HepG2 (cell line): ENCODE measurements around the gene DAPK1. TPM values are rescaled to one million over a fixed set of nuclear protein-coding genes. Genes with fewer than 3 reads are reported as not detected.

Experiments used
- ATAC-seq: fragments of 200-7000 bp; cut with Tn5 transposase; 3 replicates; pipeline ENCODE4 v1.9.1; 2020; ENCODE audit warnings: mild to moderate bottlenecking, moderate library complexity
- BruUV-seq: library from RNA; stranded (reverse); fragments of 400-500 nt; replicated peaks from 2 replicates; lab custom pipeline; 2021; lab: Mats Ljungman, UMichigan
- CTCF ChIA-PET: fragments of 300-600 bp; formaldehyde crosslinking; extraction: SDS; loops from one replicate; lab custom pipeline; 2021; ENCODE audit warnings: low total read pairs, inconsistent platforms, low intra/inter-chr PET ratio; lab: Yijun Ruan, JAX
- POLR2A ChIA-PET: fragments of 350-600 bp; sonication (Branson Sonifier 250); formaldehyde crosslinking; loops from one replicate; lab custom pipeline; 2020; ENCODE audit warnings: antibody characterized with exemption, inconsistent platforms; lab: Yijun Ruan, JAX
- DNase-seq: peaks from one replicate; pipeline ENCODE4 v3.0.0-alpha.2; 2015; ENCODE audit warnings: low spot score
- FAIRE-seq: peaks from 3 replicates; lab custom pipeline; 2011; peaks lifted over from hg19 to GRCh38; lab: Jason Lieb, UNC
- H2AFZ ChIP-seq: one replicate; pipeline ENCODE4 v1.6.1; 2011; ENCODE audit warnings: low read length, inconsistent platforms
- H3K27ac ChIP-seq: fragments of 300-600 bp; 3 replicates; pipeline ENCODE4 v1.8.0; 2011; ENCODE audit warnings: mixed run types, mild to moderate bottlenecking, mixed read lengths, low read length, inconsistent platforms; ENCODE audit not compliant: insufficient read depth; ENCODE audit errors: extremely low read length
- H3K27me3 ChIP-seq, 2 experiments: fragments of 200-600 bp in 1 of 2; 2 replicates in 1 of 2; 3 replicates in 1 of 2; pipeline versions ENCODE4 v1.6.0 to v1.8.0; 2011; ENCODE audit warnings: low read length in 2 of 2, mild to moderate bottlenecking in 2 of 2, moderate library complexity in 2 of 2, inconsistent platforms in 1 of 2; ENCODE audit not compliant: insufficient read depth in 2 of 2, control insufficient read depth in 1 of 2
- H3K36me3 ChIP-seq, 2 experiments: fragments of 200-600 bp in 1 of 2; replicated peaks in 1 of 2; 2 replicates in 1 of 2; 3 replicates in 1 of 2; pipeline versions ENCODE4 v1.5.1 to v1.8.0; 2011; ENCODE audit warnings: low read length in 2 of 2, inconsistent platforms in 1 of 2; ENCODE audit not compliant: insufficient read depth in 2 of 2, control insufficient read depth in 1 of 2
- H3K4me1 ChIP-seq: 2 replicates; pipeline ENCODE4 v1.5.1; 2012; ENCODE audit warnings: low read length, inconsistent platforms; ENCODE audit not compliant: insufficient read depth
- H3K4me2 ChIP-seq: 2 replicates; pipeline ENCODE4 v1.6.0; 2011; ENCODE audit warnings: low read depth, low read length, inconsistent platforms
- H3K4me3 ChIP-seq, 3 experiments: fragments of 200-600 bp in 1 of 3; sonication (generic), shearing (Covaris generic) in 1 of 3; replicated peaks in 1 of 3; 2 replicates each; pipeline ENCODE4 v1.5.1; 2011 to 2016; ENCODE audit warnings: low read length in 3 of 3, inconsistent platforms in 2 of 3, low read depth in 2 of 3, mild to moderate bottlenecking in 2 of 3, control low read depth in 1 of 3, mixed read lengths in 1 of 3; ENCODE audit not compliant: insufficient read depth in 1 of 3
- H3K79me2 ChIP-seq: one replicate; pipeline ENCODE4 v1.6.1; 2011; ENCODE audit warnings: low read length, inconsistent platforms; ENCODE audit not compliant: insufficient read depth
- H3K9ac ChIP-seq: 2 replicates; pipeline ENCODE4 v1.6.0; 2011; ENCODE audit warnings: mild to moderate bottlenecking, low read depth, low read length, inconsistent platforms; ENCODE audit not compliant: insufficient read depth
- H3K9me3 ChIP-seq: 2 replicates; pipeline ENCODE4 v1.5.1; 2012; ENCODE audit warnings: mild to moderate bottlenecking, low read length
- H4K20me1 ChIP-seq: 2 replicates; pipeline ENCODE4 v1.6.0; 2011; ENCODE audit warnings: inconsistent platforms, mild to moderate bottlenecking, low read length, moderate library complexity; ENCODE audit not compliant: insufficient read depth
- ETV5 ChIP-seq: IDR thresholded peaks from 2 replicates; pipeline ENCODE4 v1.6.1; 2018; ENCODE audit warnings: missing biosample characterization, missing genetic modification reagents, inconsistent platforms, borderline replicate concordance
- MAZ ChIP-seq, 2 experiments: sonication (generic) in 1 of 2; formaldehyde crosslinking in 1 of 2; IDR thresholded peaks; 2 replicates each; pipeline versions ENCODE4 v1.5.0 to v1.6.1; 2012 to 2020; ENCODE audit warnings: low read depth in 2 of 2, mild to moderate bottlenecking in 2 of 2, borderline replicate concordance in 1 of 2, improper control_type of control experiment in 1 of 2, low read length in 1 of 2, missing genetic modification reagents in 1 of 2, moderate library complexity in 1 of 2
- ZFP62 ChIP-seq: sonication (generic); formaldehyde crosslinking; IDR thresholded peaks from 2 replicates; pipeline ENCODE4 v1.4.0; 2020; ENCODE audit warnings: missing genetic modification reagents
- ZNF251 ChIP-seq: sonication (generic); formaldehyde crosslinking; IDR thresholded peaks from 2 replicates; pipeline ENCODE4 v1.9.0; 2021; ENCODE audit warnings: mild to moderate bottlenecking, missing genetic modification reagents
- ZNF703 ChIP-seq: sonication (generic); formaldehyde crosslinking; IDR thresholded peaks from 2 replicates; pipeline ENCODE4 v1.5.1; 2020; ENCODE audit warnings: missing genetic modification reagents, mild to moderate bottlenecking, moderate library complexity, borderline replicate concordance
- WGBS: methylation state at CpG from one replicate; pipeline ENCODE4 v1.1.6; 2017; ENCODE audit warnings: low lambda C conversion rate; 5-methylcytosine and 5-hydroxymethylcytosine counted together
- in situ Hi-C: cut with HindIII; loops from 2 replicates; pipeline ENCODE4 v1.10.0; 2017; ENCODE audit warnings: low pct_unique_long_range_greater_than_20kb; ENCODE audit not compliant: extremely low pct_ligation_motif_present
- intact Hi-C: fragments of 100-400 bp; cut with micrococcal nuclease; formaldehyde crosslinking; loops from one replicate; pipeline ENCODE4 v1.10.0; 2022; ENCODE audit not compliant: unreplicated experiment
- polyA plus RNA-seq, 8 experiments: library from polyadenylated mRNA; depleted of rRNA in 3 of 8; stranded (reverse) in 7 of 8; unstranded in 1 of 8; fragments of >200 nt; fragmentation: Illumina TruSeq in 4 of 8; extraction: Trizol in 4 of 8; gene quantifications; 2 replicates each; pipeline versions ENCODE4 v1.2.1 to v1.2.3, GENCODE V29; 2011 to 2016; ENCODE audit warnings: low read depth in 4 of 8, missing spikeins in 1 of 8, mixed read lengths in 1 of 8; ENCODE audit not compliant: insufficient read depth in 1 of 8
- total RNA-seq, 5 experiments: library from RNA; depleted of rRNA; stranded (reverse); fragments of >200 nt; fragmentation: Illumina TruSeq; extraction: Trizol; gene quantifications; 2 replicates each; pipeline ENCODE4 v1.2.3, GENCODE V29; 2016; ENCODE audit warnings: low read depth in 1 of 5
- TF ChIP-seq, protein P1 (sequence below): sonication (generic); formaldehyde crosslinking; IDR thresholded peaks from 2 replicates; pipeline ENCODE4 v1.5.1; 2020; ENCODE audit warnings: missing genetic modification reagents, mild to moderate bottlenecking, borderline replicate concordance
- TF ChIP-seq, protein P2 (sequence below): sonication (generic); formaldehyde crosslinking; IDR thresholded peaks from 2 replicates; pipeline ENCODE4 v1.4.0; 2020; ENCODE audit warnings: mild to moderate bottlenecking, missing genetic modification reagents
- TF ChIP-seq, protein P3 (sequence below): sonication (generic); formaldehyde crosslinking; IDR thresholded peaks from 2 replicates; pipeline ENCODE4 v1.4.0; 2020; ENCODE audit warnings: missing genetic modification reagents

DAPK1 gene
- total and polyA plus RNA-seq, 2 of the 13 experiments (the other 11 are each of a cell fraction or from before 2014, with no cell fraction given) = 35.7 to 35.9 TPM

DNA sequence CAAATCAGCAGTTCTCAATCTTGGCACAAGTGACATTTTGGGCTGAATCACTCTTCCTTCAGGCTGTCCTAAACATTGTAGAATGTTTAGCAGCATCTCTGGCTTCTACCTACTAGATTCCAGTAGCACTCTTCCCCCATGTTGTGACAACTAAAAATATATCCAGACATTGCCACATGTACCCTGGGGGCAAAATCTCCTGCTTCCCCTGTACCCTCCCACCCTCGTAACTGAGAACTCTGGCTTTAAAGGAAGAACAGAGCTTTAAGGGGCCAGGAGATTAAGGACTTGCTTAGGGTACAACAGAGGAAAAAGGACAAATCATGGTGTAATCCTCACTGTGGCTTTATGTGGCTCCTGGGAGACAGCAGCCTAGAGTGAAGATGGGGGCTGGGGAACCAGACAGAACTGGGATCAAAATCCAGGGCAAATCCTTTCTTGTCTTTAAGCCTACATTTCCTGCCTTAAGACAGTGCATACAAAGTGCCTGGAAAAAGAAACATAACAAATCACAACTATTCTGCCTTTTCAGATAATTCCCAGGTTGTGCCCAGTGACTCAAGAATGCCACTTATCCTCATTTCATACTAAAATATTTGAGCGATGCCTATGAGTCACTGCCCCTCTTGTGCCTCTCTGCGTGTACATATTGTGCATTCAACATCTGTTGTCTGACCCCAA is 109.3 kb downstream of the DAPK1 start:
- H2AFZ ChIP-seq = no peak overlapping the region
- no peaks in the 10 kb centered on the region for H4K20me1 ChIP-seq
- FAIRE-seq (no peak), DNase-seq (no peak), ATAC-seq (no peak)
- CTCF ChIA-PET = no interaction called here
- H3K27me3 ChIP-seq = no peaks in the 10 kb centered on the region
- no peak overlapping the region for H3K27ac ChIP-seq
- POLR2A ChIA-PET = no interaction called here
- peaks cover 31% of the 10 kb centered on the region for H3K4me1 ChIP-seq
- peaks cover 5 to 39% of the 10 kb centered on the region in 2 experiments for H3K36me3 ChIP-seq
- H3K79me2 ChIP-seq = no peaks in the 10 kb centered on the region
- BruUV-seq = TSS peak; percentile 32
- in situ Hi-C loops = no loop called here
- no peaks in the 10 kb centered on the region for H3K9me3 ChIP-seq
- no peak for TF ChIP-seq ZNF251 (CRISPR knock-in tag)
- TF ChIP-seq ZNF703 (CRISPR knock-in tag) = no peak
- no peak for TF ChIP-seq MAZ (IDR thresholded peaks at IDR 0.05; ENCODE audit: borderline replicate concordance, low read depth, low read length)
- no peak for TF ChIP-seq MAZ (CRISPR knock-in tag; IDR thresholded peaks at IDR 0.05; ENCODE audit: low read depth)
- TF ChIP-seq ETV5 (CRISPR knock-in tag) = no peak
- 96% methylated on average over 3 of the region's 3 CpGs for WGBS
- no peak overlapping the region for H3K4me2 ChIP-seq
- H3K9ac ChIP-seq = no peak overlapping the region
- H3K4me3 ChIP-seq = no peak overlapping the region
- intact Hi-C loops = no loop called here

DNA sequence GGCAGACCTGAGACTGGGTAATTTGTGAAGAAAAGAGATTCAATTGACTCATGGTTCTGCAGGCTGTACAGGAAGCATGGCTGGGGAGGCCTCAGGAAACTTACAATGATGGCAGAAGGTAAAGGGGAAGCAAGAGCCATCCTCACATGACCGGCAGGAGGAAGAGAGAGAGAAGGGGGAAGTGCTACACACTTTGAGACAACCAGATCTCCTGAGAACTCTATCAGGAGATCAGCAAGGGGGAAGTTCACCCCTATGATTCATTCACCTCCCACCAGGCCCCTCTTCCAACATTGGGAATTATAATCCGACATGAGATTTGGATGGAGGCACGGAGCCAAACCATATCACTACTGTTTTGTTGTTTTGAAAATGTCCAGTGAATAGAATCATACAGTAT is 110.2 kb downstream of the DAPK1 start:
- ChIA-PET POLR2A (no interaction called here), CTCF (no interaction called here)
- BruUV-seq = no TSS peak
- Histone ChIP-seq H3K79me2 (no peaks in the 10 kb centered on the region), H3K4me1 (peaks cover 31% of the 10 kb centered on the region), H3K4me2 (no peak overlapping the region), H3K9me3 (no peaks in the 10 kb centered on the region), H3K4me3 (no peak overlapping the region), H3K27ac (no peak overlapping the region), H3K36me3 (peaks cover 5 to 39% of the 10 kb centered on the region in 2 experiments), H3K27me3 (no peaks in the 10 kb centered on the region), H3K9ac (no peak overlapping the region), H4K20me1 (no peaks in the 10 kb centered on the region), H2AFZ (no peak overlapping the region)
- in situ Hi-C loops (no loop called here), intact Hi-C loops (no loop called here)
- DNase-seq (no peak), FAIRE-seq (no peak), ATAC-seq (no peak)
- WGBS = 100% methylated on average over 3 of the region's 3 CpGs
- no peak for TF ChIP-seq ZFP62
- TF ChIP-seq, protein P1, sequence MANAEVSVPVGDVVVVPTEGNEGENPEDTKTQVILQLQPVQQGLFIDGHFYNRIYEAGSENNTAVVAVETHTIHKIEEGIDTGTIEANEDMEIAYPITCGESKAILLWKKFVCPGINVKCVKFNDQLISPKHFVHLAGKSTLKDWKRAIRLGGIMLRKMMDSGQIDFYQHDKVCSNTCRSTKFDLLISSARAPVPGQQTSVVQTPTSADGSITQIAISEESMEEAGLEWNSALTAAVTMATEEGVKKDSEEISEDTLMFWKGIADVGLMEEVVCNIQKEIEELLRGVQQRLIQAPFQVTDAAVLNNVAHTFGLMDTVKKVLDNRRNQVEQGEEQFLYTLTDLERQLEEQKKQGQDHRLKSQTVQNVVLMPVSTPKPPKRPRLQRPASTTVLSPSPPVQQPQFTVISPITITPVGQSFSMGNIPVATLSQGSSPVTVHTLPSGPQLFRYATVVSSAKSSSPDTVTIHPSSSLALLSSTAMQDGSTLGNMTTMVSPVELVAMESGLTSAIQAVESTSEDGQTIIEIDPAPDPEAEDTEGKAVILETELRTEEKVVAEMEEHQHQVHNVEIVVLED (CRISPR knock-in tag) = no peak
- TF ChIP-seq, protein P2, sequence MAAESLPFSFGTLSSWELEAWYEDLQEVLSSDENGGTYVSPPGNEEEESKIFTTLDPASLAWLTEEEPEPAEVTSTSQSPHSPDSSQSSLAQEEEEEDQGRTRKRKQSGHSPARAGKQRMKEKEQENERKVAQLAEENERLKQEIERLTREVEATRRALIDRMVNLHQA (CRISPR knock-in tag) = no peak
- TF ChIP-seq, protein P3, sequence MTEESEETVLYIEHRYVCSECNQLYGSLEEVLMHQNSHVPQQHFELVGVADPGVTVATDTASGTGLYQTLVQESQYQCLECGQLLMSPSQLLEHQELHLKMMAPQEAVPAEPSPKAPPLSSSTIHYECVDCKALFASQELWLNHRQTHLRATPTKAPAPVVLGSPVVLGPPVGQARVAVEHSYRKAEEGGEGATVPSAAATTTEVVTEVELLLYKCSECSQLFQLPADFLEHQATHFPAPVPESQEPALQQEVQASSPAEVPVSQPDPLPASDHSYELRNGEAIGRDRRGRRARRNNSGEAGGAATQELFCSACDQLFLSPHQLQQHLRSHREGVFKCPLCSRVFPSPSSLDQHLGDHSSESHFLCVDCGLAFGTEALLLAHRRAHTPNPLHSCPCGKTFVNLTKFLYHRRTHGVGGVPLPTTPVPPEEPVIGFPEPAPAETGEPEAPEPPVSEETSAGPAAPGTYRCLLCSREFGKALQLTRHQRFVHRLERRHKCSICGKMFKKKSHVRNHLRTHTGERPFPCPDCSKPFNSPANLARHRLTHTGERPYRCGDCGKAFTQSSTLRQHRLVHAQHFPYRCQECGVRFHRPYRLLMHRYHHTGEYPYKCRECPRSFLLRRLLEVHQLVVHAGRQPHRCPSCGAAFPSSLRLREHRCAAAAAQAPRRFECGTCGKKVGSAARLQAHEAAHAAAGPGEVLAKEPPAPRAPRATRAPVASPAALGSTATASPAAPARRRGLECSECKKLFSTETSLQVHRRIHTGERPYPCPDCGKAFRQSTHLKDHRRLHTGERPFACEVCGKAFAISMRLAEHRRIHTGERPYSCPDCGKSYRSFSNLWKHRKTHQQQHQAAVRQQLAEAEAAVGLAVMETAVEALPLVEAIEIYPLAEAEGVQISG (CRISPR knock-in tag) = no peak
